DND-41 (cell line): ENCODE measurements around the gene SELE.
A peak's percentile ranks its signal among the peaks of the same experiment; 100 is the strongest.

Experiments used
- ATAC-seq: fragments of 200-7000 bp; cut with Tn5 transposase; 3 replicates; pipeline ENCODE4 v1.9.1; 2021; ENCODE audit warnings: low read depth; ENCODE audit not compliant: insufficient read depth
- DNase-seq: peaks from one replicate; pipeline ENCODE4 v3.0.0-alpha.2; 2020
- H2AFZ ChIP-seq: 2 replicates; pipeline ENCODE4 v1.6.0; 2012; ENCODE audit warnings: low read depth, low read length
- H3K27ac ChIP-seq: 2 replicates; pipeline ENCODE4 v1.5.1; 2012; ENCODE audit warnings: low read length, inconsistent platforms
- H3K27me3 ChIP-seq: fragments of 200-600 bp; sonication (generic); 2 replicates; pipeline ENCODE4 v1.6.0; 2012; ENCODE audit warnings: low read length, mild to moderate bottlenecking, inconsistent platforms; ENCODE audit not compliant: insufficient read depth, poor library complexity
- H3K36me3 ChIP-seq: 2 replicates; pipeline ENCODE4 v1.5.1; 2012; ENCODE audit warnings: low read length, inconsistent platforms; ENCODE audit not compliant: insufficient read depth
- H3K4me1 ChIP-seq: 2 replicates; pipeline ENCODE4 v1.5.1; 2012; ENCODE audit warnings: mild to moderate bottlenecking, low read length; ENCODE audit not compliant: insufficient read depth
- H3K4me2 ChIP-seq: 2 replicates; pipeline ENCODE4 v1.6.0; 2012; ENCODE audit warnings: mild to moderate bottlenecking, moderate library complexity, low read length, inconsistent platforms; ENCODE audit not compliant: insufficient read depth
- H3K4me3 ChIP-seq, 2 experiments: fragments of 200-600 bp in 1 of 2; shearing (Covaris generic) in 1 of 2; 2 replicates each; pipeline ENCODE4 v1.5.1; 2012 to 2016; ENCODE audit warnings: inconsistent platforms in 2 of 2, low read length in 2 of 2, mild to moderate bottlenecking in 2 of 2, low read depth in 1 of 2, moderate library complexity in 1 of 2
- H3K79me2 ChIP-seq: 2 replicates; pipeline ENCODE4 v1.6.0; 2012; ENCODE audit warnings: low read length, inconsistent platforms; ENCODE audit not compliant: insufficient read depth
- H3K9ac ChIP-seq: 2 replicates; pipeline ENCODE4 v1.6.0; 2012; ENCODE audit warnings: low read depth, mild to moderate bottlenecking, inconsistent platforms, low read length, moderate library complexity
- H3K9me3 ChIP-seq: 2 replicates; pipeline ENCODE4 v1.5.1; 2012; ENCODE audit warnings: low read length, moderate library complexity, mild to moderate bottlenecking, inconsistent platforms; ENCODE audit not compliant: insufficient read depth, severe bottlenecking
- H4K20me1 ChIP-seq: 2 replicates; pipeline ENCODE4 v1.6.0; 2012; ENCODE audit warnings: low read length; ENCODE audit not compliant: insufficient read depth
- EZH2 ChIP-seq: IDR thresholded peaks from 3 replicates; pipeline ENCODE4 v1.6.1; 2012; ENCODE audit warnings: borderline replicate concordance, low read depth, mild to moderate bottlenecking, moderate library complexity, low read length, inconsistent platforms; ENCODE audit not compliant: severe bottlenecking
- TF ChIP-seq, protein P1 (sequence below): IDR thresholded peaks from 2 replicates; pipeline ENCODE4 v1.5.1; 2012; ENCODE audit warnings: borderline replicate concordance, low read length, moderate library complexity, mild to moderate bottlenecking; ENCODE audit not compliant: poor library complexity, severe bottlenecking; ENCODE audit errors: extremely low read depth

The SELE gene

DNA sequence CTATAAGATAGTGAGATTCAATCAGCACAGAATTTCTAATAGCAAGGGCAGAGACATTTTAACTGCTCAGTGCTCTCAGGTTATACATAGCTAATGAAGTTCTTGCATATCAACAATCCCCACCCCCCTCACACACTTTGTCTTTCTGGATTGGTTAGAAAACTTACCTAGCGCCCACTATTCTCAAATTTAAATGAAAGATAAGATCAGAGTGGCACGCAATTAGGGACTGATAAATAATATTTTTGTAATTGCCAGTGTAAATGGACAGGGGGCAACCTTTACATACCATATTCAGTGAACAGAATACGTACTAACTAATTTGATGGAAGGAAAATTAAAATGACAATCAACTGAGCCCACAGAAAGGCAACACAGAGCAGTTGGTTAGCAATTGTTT lies 34.2 kb downstream of the SELE start:
- Histone ChIP-seq H3K79me2 (peaks cover 33% of the 10 kb centered on the region), H2AFZ (no peak overlapping the region), H3K9ac (peak overlapping the region; percentile 45), H3K27ac (peak overlapping the region; percentile 97), H4K20me1 (no peaks in the 10 kb centered on the region), H3K9me3 (no peaks in the 10 kb centered on the region), H3K36me3 (peaks cover 89% of the 10 kb centered on the region), H3K4me3 (no peak overlapping the region), H3K27me3 (no peaks in the 10 kb centered on the region), H3K4me2 (peak overlapping the region; percentile 35), H3K4me1 (peaks cover 100% of the 10 kb centered on the region)
- no peak for ATAC-seq
- no peak for TF ChIP-seq EZH2
- TF ChIP-seq, protein P1, sequence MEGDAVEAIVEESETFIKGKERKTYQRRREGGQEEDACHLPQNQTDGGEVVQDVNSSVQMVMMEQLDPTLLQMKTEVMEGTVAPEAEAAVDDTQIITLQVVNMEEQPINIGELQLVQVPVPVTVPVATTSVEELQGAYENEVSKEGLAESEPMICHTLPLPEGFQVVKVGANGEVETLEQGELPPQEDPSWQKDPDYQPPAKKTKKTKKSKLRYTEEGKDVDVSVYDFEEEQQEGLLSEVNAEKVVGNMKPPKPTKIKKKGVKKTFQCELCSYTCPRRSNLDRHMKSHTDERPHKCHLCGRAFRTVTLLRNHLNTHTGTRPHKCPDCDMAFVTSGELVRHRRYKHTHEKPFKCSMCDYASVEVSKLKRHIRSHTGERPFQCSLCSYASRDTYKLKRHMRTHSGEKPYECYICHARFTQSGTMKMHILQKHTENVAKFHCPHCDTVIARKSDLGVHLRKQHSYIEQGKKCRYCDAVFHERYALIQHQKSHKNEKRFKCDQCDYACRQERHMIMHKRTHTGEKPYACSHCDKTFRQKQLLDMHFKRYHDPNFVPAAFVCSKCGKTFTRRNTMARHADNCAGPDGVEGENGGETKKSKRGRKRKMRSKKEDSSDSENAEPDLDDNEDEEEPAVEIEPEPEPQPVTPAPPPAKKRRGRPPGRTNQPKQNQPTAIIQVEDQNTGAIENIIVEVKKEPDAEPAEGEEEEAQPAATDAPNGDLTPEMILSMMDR: peak; percentile 36
- DNase-seq: no peak

GRCh38 chr1:169698976-169699375 lies 34.9 kb downstream of the SELE start:
- H3K4me2 ChIP-seq: peak overlapping the region; percentile 35
- H3K9me3 ChIP-seq: no peaks in the 10 kb centered on the region
- ATAC-seq (peak; percentile 48), DNase-seq (peak; percentile 61)
- H3K79me2 ChIP-seq: peaks cover 26% of the 10 kb centered on the region
- TF ChIP-seq, protein P1: no peak
- no peak for TF ChIP-seq EZH2
- no peak overlapping the region for H2AFZ ChIP-seq
- H3K27me3 ChIP-seq: no peaks in the 10 kb centered on the region
- H3K27ac ChIP-seq: peak overlapping the region; percentile 97
- peaks cover 81% of the 10 kb centered on the region for H3K36me3 ChIP-seq
- no peaks in the 10 kb centered on the region for H4K20me1 ChIP-seq
- peak overlapping the region; percentile 45 for H3K9ac ChIP-seq
- H3K4me1 ChIP-seq: peaks cover 100% of the 10 kb centered on the region
- H3K4me3 ChIP-seq: no peak overlapping the region

- Histone ChIP-seq H3K79me2 (peaks cover 15% of the 10 kb centered on the region), H3K27ac (peak overlapping the region; percentile 97), H3K9me3 (no peaks in the 10 kb centered on the region)
Observed at GRCh38 chr1:169697755-169698154, 36.1 kb downstream of the SELE start.

More at GRCh38 chr1:169697755-169698154, 36.1 kb downstream of the SELE start:
- peak overlapping the region; percentile 45 for H3K9ac ChIP-seq
- peak overlapping the region; percentile 5; the same call in 1 of the 2 replicates for H3K4me2 ChIP-seq
- DNase-seq (no peak), ATAC-seq (no peak)
- H3K4me3 ChIP-seq: peak overlapping the region in 1 of 2 experiments; percentile 13; a peak in 1 of 4 replicates
- no peak overlapping the region for H2AFZ ChIP-seq
- no peaks in the 10 kb centered on the region for H3K27me3 ChIP-seq
- no peaks in the 10 kb centered on the region for H4K20me1 ChIP-seq
- peaks cover 69% of the 10 kb centered on the region for H3K36me3 ChIP-seq
- no peak for TF ChIP-seq EZH2
- TF ChIP-seq, protein P1: no peak
- peaks cover 100% of the 10 kb centered on the region for H3K4me1 ChIP-seq
